Activated gamma-delta T cell (primary cell): Measurements from ENCODE around the gene OR10H1.
"Not testable (repeated sequence)": the region's sequence is repeated elsewhere in the genome, so short reads cannot be mapped to it uniquely, and the experiment has no call there.

Source experiments
- DNase-seq: peaks from one replicate; lab custom pipeline; 2025; lab: John Stamatoyannopoulos, UW
- total RNA-seq, 2 donors: gene quantifications; one replicate each; lab custom pipeline; 2026; lab: John Stamatoyannopoulos, UW

The OR10H1 gene, protein sequence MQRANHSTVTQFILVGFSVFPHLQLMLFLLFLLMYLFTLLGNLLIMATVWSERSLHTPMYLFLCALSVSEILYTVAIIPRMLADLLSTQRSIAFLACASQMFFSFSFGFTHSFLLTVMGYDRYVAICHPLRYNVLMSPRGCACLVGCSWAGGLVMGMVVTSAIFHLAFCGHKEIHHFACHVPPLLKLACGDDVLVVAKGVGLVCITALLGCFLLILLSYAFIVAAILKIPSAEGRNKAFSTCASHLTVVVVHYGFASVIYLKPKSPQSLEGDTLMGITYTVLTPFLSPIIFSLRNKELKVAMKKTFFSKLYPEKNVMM
- total RNA-seq: 0 reads per million in 2 donors

- no peak for DNase-seq
Measured at GRCh38 chr19:15815306-15815705, at the start of gene OR10H1. TSS of gene OR10H1 (minus strand) at chr19:15815664. CDS start at chr19:15808037, 7,627 bp downstream.

GRCh38 chr19:15864824-15865223, 49.4 kb upstream of the OR10H1 start:
- no peak for DNase-seq

DNA sequence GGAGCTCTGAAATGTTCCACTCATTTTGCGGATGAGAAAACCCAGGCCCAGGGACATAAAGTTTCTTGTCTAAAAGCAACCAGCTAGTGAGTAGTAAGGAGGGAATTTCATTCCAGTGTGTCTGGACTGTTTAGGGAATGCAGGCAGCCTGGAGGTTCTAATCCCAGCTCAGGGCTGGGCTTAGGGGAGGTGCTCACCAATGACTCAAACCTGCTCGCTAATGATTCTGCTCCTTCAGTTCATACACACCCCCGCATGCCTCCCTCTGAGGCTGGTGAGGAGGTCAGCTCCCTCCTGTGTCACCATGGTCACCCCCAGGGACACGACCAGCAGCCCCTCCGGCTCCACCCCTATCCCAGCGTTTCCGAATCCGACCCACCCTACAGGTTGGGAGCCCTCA, 47.8 kb upstream of the OR10H1 start:
- DNase-seq: no peak

GRCh38 chr19:15862444-15862843, 47.0 kb upstream of the OR10H1 start:
- DNase-seq: no peak

GRCh38 chr19:15860522-15860921, 45.1 kb upstream of the OR10H1 start:
- DNase-seq: no peak

DNA sequence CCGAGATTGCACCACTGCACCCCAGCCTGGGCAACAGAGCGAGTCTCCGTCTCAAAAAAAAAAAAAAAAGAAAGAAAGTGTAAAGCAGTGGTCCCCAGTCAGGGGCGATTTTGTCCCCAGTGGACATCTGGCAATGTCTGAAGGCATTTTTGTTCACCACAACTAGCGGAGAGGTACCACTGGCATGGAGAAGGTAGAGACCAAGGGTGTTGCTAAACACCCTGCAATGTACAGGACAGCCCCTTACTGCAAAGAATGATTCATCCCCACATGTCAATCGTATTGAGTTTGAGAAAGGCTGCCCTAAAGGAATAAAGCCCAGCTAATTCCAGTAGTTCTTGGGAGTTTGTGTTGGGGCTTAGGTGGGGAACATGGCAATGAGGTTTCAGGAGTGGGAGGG, 43.7 kb upstream of the OR10H1 start:
- DNase-seq: no peak

GRCh38 chr19:15850385-15850784, 34.9 kb upstream of the OR10H1 start:
- DNase-seq: no peak

DNA sequence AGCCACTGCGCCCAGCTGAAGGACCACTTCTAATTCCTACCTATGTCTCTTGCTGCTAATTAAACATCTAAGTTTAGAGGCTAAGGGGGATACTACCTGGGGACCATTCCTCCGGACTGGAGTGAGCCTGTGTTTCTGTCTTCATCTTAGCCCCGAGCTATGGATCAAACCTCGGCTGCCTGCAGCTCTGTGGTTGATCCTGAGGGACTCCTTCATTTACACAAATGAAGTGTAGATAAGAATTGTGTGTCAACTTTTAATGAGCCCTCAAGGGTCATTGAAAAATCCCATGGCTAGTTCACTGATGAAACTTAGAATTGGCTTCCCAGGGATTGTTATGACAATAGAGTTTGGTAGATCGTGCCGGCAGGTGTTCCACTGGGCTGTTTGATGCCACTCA, 31.5 kb upstream of the OR10H1 start:
- no peak for DNase-seq

DNA sequence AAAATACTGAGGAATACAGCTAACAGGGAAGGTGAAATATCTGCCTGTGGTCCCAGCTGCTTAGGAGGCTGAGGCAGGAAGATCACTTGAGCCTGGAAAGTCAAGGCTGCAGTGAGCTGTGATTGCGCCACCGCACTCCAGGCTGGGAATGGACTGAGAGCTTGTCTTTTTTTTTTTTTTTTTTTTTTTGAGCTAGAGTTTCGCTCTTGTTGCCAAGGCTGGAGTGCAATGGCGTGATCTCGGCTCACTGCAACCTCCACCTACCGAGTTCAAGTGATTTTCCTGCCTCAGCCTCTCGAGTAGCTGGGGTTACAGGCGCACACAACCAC, 28.4 kb upstream of the OR10H1 start:
- not testable (repeated sequence) for DNase-seq

DNA sequence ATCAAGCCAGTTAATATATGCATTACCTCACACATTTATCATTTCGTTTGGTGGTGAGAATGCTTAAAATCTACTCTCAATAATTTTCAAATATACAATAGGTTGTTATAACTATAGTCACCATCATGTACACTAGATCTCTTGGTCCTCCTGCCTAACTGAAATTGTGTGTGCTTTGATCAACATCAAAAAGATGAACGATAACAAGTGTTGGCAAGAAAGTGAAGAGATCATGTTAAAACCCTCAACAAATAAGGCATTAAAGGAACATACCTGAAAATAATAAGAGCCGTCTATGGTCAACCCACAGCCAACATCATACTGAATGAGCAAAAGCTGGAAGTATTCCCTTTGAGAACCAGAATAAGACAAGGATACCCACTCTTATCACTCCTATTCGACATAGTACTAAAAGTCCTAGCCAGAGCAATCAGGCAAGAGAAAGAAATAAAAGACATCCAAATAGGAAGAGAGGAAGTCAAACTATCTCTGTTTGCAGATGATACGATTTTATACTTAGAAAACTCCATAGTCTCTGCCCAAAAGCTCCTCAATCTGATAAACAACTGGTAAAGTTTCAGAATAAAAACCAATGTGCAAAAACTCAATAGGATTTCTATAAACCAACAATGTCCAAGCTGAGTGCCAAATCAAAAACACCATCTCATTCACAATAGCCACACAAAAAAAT, 27.9 kb upstream of the OR10H1 start:
- no peak for DNase-seq

- DNase-seq: no peak
Measured at GRCh38 chr19:15841875-15842569, 26.6 kb upstream of the OR10H1 start.

GRCh38 chr19:15840833-15841232, 25.4 kb upstream of the OR10H1 start:
- DNase-seq: no peak

DNA sequence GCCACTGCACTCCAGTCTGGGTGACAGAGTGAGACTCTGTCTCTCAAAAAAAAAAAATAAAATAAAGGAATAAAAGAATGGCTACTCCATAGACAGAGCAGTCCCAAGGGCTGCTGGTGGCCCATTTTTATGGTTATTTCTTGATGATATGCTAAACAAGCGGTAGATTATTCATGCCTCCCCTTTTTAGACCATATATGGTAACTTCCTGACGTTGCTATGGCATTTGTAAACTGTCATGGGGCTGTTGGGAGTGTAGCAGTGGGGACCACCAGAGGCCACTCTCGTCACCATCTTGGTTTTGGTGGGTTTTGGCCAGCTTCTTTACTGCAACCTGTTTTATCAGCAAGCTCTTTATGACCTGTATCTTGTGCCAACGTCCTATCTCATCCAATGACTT, 24.4 kb upstream of the OR10H1 start:
- DNase-seq: not testable (repeated sequence)

- no peak for DNase-seq
Measured at GRCh38 chr19:15838351-15838750, 22.9 kb upstream of the OR10H1 start.

DNA sequence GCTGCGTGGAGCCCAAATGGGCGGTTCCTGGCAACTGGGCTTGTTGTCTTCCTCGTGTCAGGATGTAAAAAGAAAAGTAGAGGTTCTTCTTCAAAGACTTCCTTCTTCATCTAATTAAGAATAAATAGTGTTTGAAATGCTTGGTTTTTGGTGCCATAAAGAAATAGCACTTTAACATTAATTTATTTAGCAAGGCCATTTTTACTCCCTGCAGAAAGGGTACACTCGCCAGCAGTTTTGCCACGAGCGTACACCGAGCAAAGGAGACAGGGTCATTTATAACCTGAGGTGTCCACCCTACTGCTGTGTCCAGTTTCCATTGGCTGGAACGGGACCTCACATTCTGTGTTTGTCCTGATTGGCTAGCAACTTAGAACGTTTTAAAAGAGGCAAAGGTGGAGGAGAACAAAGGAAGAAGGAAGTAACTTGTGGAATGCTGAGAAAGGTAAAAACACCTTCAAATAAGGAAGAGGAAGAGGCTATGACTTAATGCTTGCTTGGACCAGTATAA, 21.8 kb upstream of the OR10H1 start:
- no peak for DNase-seq

- DNase-seq: peak; percentile 74
Measured at GRCh38 chr19:15836330-15837220, 21.1 kb upstream of the OR10H1 start.

- not testable (repeated sequence) for DNase-seq
Measured at GRCh38 chr19:15835565-15836329, 20.3 kb upstream of the OR10H1 start.

DNA sequence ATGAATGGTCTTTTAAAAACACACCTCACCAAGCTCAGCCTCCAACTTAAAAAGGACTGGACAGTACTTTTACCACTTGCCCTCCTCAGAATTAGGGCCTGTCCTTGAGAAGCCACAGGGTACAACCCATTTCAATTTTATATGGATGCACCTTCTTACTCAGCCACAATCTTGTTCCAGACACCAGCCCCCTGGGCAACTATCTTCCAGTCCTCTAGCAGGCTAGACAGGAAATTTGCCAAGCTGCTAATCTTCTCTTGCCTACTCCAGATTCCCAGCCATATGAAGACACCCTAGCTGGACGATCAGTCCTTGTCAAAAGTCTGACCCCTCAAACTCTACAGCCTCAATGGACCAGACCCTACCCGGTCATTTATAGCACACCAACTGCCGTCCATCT, 18.8 kb upstream of the OR10H1 start:
- not testable (repeated sequence) for DNase-seq

GRCh38 chr19:15831626-15832025, 16.2 kb upstream of the OR10H1 start:
- no peak for DNase-seq

- DNase-seq: no peak
Measured at GRCh38 chr19:15829786-15830185, 14.3 kb upstream of the OR10H1 start.

DNA sequence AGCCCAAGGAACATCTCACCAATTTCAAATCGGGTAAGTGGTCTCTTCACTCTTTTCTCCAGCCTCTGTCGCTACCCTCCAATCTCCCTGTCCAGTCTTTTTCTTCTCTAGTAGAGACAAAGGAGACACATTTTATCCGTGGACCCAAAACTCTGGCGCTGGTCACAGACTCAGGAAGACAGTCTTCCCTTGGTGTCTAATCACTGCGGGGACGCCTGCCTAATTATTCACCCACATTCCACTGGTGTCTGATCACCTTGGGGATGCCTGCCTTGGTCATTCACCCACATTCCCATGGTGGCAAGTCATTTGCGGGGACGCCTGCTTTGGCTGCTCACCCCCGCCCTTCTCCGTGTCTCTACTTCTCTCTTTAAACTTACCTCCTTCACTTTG, 13.8 kb upstream of the OR10H1 start:
- DNase-seq: no peak
